ENCODE data around the gene PDGFD.

The PDGFD gene

DNA sequence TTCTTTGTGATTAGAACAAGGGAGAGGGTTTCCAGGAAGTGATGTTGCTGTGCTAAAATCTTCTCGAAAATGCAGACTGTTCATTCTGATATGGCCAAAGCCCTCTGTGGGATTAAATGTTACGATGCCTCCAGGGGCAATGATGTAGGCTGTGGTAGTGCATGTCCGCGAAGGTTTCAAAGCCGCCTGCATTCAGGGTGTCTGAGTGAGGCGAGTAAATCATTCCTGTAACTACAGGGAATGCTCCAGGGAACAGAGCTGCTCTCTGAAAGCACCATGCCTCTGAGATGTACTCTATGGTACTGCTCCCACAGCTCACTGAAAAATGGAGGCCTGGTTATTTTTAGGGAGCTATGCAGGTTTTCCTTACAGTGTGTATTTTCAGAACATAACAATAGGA lies 21.2 kb downstream of the PDGFD start:
- no peak for DNase-seq

DNA sequence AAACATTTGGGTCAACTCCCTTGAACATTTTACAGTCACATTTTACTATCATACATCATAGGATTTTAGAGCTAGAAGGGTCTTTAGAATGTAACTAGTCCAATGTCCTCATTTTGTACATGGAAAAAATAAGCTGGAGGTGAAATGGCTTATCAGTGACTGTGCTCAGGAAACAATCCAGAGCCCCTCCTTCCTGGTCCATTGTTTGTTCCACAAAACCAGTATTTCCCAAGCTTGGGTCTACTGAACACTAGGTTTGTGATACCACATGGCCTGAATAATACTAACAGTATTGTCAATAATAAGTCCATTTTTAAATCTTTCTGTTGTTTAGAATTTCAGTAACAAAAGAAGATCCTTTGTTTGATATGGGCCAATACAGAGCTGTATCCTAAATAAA lies 27.1 kb downstream of the PDGFD start:
- DNase-seq, result no peak

DNA sequence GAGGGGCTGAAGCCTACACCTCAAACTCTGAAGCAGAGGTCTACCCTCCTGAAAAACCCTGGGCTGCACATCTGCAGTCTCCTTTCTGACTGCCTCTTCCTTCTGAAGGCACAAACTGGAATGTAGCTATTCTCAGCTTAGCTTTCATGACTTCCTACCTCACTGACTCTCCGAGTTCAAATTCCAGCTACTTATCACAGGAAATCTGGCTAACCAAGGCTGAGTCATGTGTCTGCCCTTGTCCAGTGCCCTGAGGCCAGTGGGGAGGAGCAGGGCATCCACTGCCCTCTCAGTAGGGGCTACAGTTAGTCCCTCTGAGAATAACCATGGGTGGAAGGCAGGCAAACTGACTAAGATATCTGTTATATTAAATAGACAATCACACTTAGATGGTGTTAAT lies 29.2 kb downstream of the PDGFD start:
- no peak for DNase-seq

DNA sequence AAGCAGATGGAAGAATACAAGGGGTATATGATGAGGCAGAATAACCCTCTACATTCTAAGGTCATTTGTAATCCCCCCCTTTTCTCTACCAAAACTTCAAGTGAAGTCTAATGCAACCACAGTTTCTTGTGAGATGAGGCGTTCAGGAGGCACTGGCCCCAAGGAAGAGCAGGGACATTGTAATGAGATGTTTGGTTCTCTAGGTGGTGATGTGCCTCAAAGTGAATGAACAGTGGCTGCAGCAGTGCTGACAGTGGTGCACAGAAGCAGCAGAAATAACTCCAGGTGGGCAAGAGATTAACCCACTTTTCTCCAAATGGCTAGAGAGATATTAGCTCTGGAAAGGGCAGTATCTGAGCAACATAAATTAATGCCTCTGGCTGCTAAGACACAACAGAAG lies 33.8 kb downstream of the PDGFD start:
- no peak for DNase-seq

DNA sequence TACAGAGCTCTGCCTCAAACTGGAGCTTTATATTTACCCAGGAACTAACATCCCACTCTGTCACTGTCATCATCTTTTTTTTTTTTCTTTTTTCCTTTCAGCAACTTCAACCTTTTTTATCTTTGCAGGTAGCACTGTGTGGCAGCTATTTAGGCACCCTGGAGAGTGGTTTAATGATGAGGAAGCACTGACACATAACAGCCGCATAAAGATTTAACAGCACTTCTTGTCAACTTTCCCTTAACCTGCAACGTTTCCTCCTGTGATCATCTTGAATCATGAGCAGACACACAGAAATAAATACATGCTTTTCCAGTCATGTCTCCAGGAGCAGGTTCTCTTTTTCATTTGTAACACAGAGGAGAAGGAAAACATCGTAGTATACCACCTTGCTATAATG lies 34.8 kb downstream of the PDGFD start:
- no peak for DNase-seq

DNA sequence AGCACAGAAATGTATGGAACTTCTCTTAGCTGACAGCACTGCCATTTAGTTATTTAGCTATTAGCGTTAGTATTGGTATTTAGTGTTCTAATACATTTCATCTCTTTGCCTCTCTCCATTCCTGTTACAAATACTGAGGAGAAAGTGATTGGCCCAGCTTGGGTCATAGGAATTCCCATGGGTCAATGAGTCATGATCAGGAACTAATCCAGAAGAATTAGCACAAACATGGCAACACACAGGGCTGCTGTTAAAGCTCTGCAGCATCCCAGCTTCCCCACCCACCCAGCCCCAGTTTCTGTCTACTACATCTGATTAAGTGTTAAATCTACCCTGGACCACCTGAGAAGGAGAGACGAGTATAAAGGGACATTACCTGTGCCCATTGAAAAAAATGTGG lies 36.1 kb downstream of the PDGFD start:
- no peak for DNase-seq

DNA sequence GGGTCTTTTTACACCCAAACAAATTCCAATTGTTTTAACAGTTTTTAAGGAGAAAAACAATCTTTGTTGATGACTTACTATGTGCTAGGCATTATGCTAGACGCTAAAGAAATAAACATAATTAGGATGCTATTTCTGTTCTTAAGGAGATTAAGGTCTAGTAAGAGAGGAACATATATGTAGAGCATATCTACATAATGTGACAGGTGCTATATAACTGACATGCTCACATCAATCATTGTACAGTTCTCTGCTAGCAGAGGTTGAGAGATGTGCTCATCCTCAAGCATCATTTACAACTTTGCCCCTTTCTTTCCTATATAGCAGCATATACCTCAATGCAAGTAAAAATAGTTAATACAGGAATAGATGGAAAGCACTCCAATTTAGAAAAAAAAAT lies 37.5 kb downstream of the PDGFD start:
- no peak for DNase-seq

DNA sequence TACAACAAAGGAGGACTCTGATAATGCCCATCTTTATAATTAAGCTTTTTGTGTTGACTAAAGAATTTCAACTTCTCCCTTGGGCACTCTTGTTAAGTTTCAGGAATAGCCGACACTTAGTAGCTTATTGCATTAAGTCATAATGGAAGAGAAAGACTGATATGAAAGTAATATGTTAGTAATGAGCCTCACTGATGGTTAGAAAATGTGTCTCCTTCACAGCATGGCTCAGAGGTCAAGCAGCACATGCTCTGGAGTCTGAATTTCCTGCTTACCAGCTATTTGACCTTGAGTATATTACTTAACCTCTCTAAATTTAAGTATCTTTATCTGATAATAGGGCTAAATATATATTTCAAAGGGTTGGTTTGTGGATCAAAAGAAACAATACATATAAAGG lies 39.0 kb downstream of the PDGFD start:
- DNase-seq, result no peak

DNA sequence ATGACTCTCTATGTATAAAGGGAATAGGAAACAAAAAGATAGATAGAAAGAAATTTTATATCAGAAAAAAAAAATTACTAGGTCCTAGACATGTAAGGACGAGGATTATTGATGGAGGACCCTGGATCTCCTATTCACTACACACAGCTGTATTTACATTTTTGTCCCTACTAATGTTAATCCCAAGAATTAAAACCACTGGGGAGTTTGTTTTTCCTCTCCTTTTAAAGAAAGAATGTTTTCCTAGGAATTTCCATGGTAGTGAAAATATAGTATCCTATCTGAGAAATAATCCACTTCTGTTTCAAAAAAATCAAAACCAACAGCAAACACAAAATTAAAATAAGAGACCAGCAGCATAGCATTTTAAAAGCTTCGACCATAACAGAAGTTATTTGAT lies 41.1 kb downstream of the PDGFD start:
- no peak for DNase-seq

DNA sequence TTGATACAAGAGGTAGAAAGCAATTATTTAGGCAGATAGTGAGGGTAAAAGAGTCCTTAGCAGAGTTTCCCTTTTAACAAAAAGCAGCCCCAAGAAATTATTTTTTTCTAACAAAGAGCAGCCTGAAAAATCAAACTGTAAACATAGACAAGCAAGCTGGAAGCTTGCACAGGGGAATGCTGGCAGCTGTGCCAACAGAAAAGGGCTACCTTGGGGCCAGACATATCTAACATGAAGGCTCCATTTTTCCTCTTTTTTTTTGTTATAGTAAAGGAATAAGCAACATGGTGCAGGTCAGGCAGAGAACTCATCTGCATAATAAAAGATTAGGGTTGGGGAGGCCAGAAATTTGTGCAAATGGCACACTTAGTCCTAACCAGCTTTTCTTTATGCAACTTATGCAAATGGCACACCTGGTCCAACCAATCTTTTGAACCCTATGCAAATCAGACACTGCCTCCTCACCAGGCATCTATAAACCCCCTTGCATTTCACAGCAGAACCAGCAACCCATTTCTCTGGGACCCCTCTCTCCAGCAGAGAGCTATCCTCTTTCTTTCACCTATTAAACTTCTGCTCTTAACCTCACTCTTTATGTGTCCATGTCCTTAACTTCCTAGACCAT lies 41.8 kb downstream of the PDGFD start:
- no peak for DNase-seq

DNA sequence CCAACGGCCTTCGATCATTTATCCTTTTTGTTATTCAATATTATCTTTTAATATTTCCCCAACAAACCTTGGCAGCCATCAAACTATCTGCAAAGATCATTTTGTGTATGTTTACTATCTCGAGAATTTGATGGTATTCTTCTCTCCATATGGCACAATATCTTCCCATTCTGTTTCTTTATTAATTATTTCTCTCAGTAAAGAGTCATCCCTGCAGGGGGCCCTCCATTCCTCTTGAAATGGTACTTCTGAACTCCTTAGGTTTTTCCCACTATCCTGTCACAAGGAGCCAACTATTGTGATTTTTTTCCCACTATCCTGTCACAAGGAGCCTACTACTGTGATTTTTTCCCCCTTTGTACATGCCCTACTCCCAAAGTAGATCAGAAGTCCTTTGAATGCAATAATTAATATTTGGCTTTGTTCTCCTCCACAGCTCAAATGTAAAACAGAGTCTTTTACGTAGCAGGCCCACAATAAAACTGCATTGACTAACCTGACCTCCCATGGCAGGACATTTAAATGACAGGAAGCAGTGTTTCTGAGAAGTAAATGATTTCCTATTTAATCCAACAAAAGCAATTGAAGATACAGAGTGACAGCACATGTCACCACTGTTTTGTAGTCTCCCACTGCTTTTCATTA lies 43.3 kb downstream of the PDGFD start:
- no peak for DNase-seq

DNA sequence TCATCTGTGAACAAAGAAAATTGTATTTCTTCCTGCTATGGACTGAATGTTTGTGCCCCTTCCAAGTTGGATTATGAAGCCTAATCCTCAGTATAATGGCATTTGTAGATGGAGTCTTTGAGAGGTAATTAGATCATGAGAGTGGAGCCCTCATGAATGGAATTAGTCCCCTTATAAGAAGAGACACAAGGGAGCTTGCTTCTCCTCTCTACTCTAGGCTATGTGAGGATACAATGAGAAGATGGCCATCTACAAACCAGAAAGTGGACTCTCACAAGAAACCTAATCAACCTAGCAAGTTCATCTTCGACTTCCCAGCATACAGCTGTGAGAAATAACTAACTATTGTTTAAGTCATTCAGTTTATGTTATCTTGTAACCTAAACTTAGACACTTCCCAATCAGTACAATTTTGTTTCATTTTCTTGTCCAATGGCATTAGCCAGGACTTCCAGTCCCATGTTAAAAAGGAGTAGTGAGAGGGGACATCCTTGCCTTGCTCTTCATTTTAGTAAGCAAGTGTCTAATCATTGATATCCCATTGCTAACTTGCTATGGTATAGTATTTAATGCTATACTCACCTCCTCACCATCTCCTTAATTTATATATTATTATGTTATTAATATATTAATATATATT lies 45.7 kb downstream of the PDGFD start:
- no peak for DNase-seq

DNA sequence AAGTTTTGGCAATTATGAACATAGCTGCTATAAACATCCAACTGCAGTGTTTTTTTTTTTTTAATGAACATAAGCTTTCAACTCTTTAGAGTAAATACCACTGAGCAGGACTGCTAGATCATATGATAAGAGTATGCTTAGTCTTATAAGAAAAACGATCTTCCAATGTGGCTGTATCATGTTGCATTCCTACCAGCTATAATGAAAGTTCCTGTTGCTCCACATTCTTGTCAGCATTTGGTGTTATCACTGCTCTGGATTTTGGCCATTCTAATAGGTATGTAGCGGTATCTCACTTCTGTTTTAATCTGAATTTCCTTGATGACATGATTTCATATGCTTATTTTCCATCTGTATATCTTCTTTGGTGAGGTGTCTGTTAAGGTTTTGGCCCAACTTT lies 50.4 kb downstream of the PDGFD start:
- no peak for DNase-seq

DNA sequence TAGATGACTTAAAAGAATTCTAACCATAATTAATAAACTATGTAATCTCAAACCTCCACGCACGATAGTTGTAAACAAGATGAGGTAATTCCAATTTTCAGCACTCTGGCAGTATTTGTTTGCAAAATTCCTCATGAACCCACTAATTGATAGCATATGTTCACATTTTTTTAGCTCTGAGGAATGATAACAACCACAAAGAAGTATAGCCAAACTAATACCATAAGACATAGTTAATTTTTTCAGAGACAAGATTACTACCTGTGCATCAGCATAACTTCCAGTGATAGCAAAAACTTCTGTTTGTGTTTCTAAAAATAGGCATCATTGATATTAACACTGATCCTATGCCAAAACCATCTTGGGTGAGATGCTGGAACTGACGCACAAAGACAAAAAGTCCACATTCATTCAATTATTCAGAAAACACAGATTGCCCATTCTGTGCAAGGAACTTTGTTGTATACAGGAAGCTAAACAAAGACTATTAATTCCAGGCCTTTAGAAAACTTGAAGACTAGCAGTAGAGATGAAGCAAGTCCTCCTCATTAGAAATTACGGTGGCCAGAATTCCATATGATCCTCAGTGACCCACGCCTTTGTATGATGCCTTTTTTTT lies 57.7 kb downstream of the PDGFD start:
- no peak for DNase-seq

DNA sequence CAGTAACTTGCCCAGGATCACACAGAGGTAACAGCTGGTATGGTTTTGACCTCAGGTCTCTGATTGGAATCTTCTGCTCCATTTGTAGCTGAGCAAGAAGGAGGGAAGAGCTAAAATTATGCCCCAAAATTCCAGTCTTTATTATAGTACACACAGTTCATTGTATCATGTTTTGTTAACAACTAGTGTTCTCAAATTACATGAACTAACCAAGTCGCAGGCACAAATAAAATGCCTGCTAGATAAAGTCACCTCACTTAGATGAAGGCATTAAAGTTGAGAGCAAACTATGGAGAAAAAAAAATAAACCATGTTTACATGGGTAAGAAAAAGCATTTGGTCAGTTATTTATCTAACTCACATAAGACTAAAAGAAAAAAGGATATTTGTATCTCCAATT lies 58.8 kb downstream of the PDGFD start:
- DNase-seq, result no peak

DNA sequence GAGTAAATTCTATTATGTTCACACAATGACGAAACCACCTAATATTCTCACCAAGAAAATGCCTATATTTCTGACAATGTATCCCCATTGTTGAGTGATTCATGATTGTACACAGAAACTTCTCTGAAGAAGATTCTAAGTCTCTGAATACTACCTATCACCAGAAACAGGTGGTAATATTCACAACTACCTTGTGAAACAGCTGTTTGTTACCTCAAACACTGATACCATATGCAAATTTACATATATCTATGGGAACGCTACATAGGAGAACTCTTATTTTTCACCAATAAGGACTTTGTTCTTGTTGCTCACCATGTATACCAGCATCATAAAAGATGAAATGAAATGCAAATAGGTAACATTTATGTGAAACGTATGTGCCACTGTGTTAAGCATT lies 59.3 kb downstream of the PDGFD start:
- DNase-seq, result no peak

DNA sequence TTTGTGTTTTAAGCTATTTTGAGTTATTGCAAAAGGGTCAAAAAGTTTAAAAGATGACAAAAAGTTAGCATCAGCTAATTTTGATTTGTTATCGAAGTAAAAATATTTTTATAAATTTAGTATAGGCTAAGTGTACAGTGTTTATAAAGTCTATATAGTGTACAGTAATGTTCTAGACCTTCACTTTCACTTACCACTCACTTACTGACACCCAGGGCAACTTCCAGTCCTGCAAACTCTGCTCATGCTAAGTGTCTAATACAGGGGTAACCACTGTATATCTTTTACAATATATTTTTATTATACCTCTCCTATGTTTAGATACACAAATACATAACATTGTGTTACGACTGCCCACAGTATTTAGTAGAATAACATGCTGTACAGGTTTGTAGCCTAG lies 59.7 kb downstream of the PDGFD start:
- DNase-seq, result no peak

DNA sequence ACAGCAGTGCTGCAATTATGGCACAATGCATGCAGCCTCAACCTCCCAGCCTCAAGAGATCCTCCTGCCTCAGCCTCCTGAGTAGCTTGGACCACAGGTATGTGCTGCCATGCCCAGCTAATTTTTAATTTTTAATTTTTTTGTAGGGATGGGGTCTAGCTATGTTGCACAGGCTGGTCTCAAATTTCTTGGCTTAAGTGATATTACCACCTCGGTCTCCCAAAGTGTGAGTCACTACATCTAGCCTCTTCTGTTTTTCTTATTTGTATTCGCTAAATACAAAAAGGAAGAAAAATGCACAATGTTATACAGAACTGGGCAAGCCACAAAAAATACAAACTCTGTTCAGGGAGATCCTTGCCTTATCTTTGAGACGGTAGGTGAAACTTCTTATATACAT lies 65.4 kb downstream of the PDGFD start:
- no peak for DNase-seq

DNA sequence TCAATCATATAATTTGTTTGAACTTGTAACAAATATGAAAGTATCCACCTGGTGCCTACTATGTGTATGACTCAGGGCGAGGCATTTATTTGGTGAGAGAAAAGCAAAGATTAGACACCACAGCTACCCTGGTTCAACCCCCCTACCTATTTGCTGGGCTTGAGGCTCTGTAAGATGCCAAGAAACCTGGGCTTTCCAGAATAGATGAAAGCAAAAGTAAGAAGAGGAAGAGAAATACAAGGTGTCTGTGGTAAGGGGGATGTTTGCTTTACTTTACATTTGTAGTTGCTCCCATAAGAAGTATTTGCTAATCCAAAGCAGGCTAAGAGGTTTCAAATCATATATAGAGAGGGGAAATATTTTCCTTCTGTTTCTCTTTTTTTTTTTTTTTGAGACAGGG lies 65.8 kb downstream of the PDGFD start:
- no peak for DNase-seq

DNA sequence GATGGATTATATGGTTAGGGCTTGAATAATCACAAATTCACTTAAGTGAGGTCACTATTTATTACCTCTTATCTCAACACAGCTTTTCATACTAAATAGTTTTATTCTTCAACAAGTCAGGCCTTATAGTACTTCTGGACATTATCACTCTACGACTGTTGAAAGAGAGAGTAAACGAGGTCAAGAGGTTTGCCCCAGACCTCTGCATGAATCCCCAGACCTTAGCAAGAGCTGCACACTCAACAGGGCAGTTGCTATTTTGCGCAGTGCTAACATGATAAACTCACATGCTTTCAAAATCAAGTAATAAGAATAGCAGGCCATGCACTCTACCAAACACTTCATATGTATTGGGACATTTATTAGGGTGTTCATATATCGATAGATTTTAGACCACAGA lies 67.0 kb downstream of the PDGFD start:
- no peak for DNase-seq

DNA sequence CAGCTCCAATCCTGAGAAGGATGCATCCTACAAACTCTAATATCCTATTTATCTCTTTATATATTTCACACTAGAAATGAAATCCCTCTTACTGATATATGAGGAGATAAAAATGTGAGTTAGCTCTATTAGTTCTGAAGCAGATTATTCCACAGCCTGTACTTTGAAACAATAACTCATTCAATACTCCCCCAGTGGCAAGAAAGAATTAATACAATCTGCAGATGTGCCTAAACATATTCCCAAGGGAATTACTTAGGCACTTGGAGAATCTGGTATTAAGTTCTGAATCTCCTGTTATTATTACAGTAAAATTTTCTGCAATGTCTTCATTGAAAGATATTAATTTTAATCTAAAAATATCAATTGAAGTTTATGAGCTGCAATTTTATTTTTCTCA lies 68.2 kb downstream of the PDGFD start:
- no peak for DNase-seq

DNA sequence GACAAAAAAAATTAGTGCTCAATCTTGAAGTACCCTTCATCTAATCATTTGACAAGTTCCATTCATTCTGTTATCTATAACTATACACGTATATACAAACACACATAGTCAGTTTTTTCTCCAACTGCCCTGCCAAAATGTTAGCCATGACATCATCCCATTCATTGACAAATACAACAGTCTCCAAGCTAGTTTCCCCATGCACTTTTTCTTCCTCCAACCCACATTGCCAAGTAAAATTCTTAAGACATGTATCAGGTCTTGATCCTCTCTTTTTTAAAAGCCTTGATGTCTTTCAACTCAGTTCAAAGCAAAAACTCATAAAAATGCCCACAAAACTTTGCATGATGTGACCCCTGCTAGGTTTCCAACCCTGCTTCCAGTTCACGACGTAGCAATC lies 69.4 kb downstream of the PDGFD start:
- DNase-seq, result no peak

DNA sequence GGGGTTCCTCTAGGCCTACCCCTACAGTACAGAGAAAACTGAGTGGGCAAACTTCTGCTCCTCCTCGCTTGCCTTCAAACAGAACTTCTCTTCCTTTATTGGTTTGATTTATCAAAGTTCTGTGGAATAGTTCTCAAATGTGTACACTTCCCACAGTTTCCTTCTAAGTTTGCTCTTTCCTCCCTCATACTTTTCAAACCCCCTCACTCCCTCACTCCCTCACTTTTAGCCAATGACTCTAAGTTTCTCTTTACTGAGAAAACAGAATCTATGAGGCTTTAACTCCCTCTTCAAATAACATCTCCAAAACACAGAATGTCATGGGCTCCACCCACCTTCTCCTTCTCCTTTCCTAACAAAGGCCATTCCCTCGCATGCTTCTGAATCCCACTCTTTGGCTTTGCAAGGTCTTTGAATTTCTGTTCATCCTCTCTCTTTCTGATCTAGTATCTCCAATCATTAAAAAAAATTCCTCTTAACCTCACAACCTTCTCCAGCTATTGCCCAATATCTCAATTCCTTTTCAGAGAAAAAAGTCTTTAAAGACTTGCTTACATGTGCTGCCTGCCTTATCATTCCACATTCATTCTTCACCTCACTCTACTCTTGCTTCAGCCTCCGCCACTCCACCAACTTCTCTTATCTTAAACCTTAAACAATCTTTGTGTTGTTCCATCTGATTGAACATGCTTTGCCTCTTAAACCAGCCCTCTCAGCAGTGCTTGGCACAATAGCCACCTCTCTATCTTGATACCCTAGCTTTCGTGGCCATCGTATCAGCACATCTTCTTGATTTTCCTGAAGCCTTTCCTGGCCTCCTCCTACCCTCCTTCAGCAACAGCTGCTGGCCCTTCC lies 70.3 kb downstream of the PDGFD start:
- no peak for DNase-seq
